ENCODE data around the gene WSB1.

Gene WSB1

DNA sequence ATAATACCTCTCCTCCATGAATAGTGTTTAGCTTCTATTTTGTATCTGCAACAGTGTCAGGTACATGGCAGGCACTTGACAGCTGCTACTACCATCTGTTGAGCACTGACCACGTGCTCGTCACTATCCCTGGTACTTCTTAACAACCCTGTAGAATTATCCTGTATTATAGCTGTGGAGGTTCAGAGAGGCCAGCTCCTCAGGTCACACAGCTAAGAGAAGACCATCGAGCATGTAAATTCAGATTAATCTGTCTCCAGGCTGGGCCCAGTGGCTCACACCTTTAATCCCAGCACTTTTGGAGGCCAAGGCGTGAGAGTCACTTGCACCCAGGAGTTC is 26.3 kb downstream of the WSB1 start:
- no peak overlapping the region for H3K4me3 ChIP-seq (ENCODE audit: low read length, poor library complexity, severe bottlenecking)
- no peaks in the 10 kb centered on the region for H3K4me1 ChIP-seq (ENCODE audit: insufficient read depth, low read length, poor library complexity, severe bottlenecking)
- H2AFZ ChIP-seq (ENCODE audit: low read length): no peak overlapping the region
- TF ChIP-seq, protein P1, sequence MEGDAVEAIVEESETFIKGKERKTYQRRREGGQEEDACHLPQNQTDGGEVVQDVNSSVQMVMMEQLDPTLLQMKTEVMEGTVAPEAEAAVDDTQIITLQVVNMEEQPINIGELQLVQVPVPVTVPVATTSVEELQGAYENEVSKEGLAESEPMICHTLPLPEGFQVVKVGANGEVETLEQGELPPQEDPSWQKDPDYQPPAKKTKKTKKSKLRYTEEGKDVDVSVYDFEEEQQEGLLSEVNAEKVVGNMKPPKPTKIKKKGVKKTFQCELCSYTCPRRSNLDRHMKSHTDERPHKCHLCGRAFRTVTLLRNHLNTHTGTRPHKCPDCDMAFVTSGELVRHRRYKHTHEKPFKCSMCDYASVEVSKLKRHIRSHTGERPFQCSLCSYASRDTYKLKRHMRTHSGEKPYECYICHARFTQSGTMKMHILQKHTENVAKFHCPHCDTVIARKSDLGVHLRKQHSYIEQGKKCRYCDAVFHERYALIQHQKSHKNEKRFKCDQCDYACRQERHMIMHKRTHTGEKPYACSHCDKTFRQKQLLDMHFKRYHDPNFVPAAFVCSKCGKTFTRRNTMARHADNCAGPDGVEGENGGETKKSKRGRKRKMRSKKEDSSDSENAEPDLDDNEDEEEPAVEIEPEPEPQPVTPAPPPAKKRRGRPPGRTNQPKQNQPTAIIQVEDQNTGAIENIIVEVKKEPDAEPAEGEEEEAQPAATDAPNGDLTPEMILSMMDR (conservative IDR thresholded peaks at IDR 0.05; ENCODE audit: low read length): no peak
- TF ChIP-seq EZH2phosphoT487 (IDR thresholded peaks at IDR 0.05; ENCODE audit: borderline replicate concordance): no peak
- no peaks in the 10 kb centered on the region for H3K79me2 ChIP-seq (ENCODE audit: insufficient read depth, low read length)
- no peak overlapping the region for H3K9ac ChIP-seq (ENCODE audit: low read depth, low read length, poor library complexity, severe bottlenecking)
- no peak overlapping the region for H3K4me2 ChIP-seq (ENCODE audit: low read depth, low read length, poor library complexity, severe bottlenecking)
- no peaks in the 10 kb centered on the region for H4K20me1 ChIP-seq (ENCODE audit: insufficient read depth, low read length, poor library complexity, severe bottlenecking)
- no peaks in the 10 kb centered on the region for H3K9me3 ChIP-seq (ENCODE audit: insufficient read depth, low read depth, low read length)
- H3K36me3 ChIP-seq (ENCODE audit: insufficient read depth, low read length): peaks cover 25% of the 10 kb centered on the region; the same call in 1 of the 2 replicates
- no peaks in the 10 kb centered on the region for H3K27me3 ChIP-seq (ENCODE audit: insufficient read depth, low read length, poor library complexity, severe bottlenecking)
- no peaks in the 10 kb centered on the region for H3K9me2 ChIP-seq (replicated peaks; ENCODE audit: low read depth, low read length)
- H3F3A ChIP-seq (ENCODE audit: low read depth): no peaks in the 10 kb centered on the region

DNA sequence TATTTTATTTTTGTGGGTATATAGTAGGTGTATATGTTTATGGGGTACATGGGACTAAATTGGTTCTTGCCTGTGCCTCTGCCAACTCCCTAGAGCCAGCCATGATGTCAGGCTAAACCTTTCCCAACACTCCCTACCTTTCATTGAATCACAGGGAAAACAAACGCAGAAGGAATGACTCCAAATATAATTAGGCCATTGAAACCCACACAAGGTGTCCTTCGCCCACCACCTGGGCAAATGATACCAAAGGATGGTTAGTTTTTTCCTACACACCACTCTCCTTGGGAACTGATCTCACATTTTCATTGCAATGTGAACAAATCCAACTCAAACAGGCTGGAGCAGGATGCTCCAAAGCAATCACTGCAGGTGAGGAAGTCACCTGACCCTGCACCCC is 27.5 kb downstream of the WSB1 start:
- Histone ChIP-seq H3K79me2 (ENCODE audit: insufficient read depth, low read length) (no peaks in the 10 kb centered on the region), H3K4me2 (ENCODE audit: low read depth, low read length, poor library complexity, severe bottlenecking) (no peak overlapping the region), H3F3A (ENCODE audit: low read depth) (no peaks in the 10 kb centered on the region), H3K9me2 (replicated peaks; ENCODE audit: low read depth, low read length) (no peaks in the 10 kb centered on the region), H3K4me3 (ENCODE audit: low read length, poor library complexity, severe bottlenecking) (no peak overlapping the region), H4K20me1 (ENCODE audit: insufficient read depth, low read length, poor library complexity, severe bottlenecking) (no peaks in the 10 kb centered on the region), H2AFZ (ENCODE audit: low read length) (no peak overlapping the region), H3K9ac (ENCODE audit: low read depth, low read length, poor library complexity, severe bottlenecking) (no peak overlapping the region), H3K4me1 (ENCODE audit: insufficient read depth, low read length, poor library complexity, severe bottlenecking) (no peaks in the 10 kb centered on the region), H3K36me3 (ENCODE audit: insufficient read depth, low read length) (peaks cover 13% of the 10 kb centered on the region; the same call in 1 of the 2 replicates), H3K9me3 (ENCODE audit: insufficient read depth, low read depth, low read length) (no peaks in the 10 kb centered on the region), H3K27me3 (ENCODE audit: insufficient read depth, low read length, poor library complexity, severe bottlenecking) (no peaks in the 10 kb centered on the region)
- TF ChIP-seq, protein P1 (conservative IDR thresholded peaks at IDR 0.05; ENCODE audit: low read length): no peak
- no peak for TF ChIP-seq EZH2phosphoT487 (IDR thresholded peaks at IDR 0.05; ENCODE audit: borderline replicate concordance)

GRCh38 chr17:27322026-27322425 is 28.1 kb downstream of the WSB1 start:
- no peaks in the 10 kb centered on the region for H3K9me3 ChIP-seq (ENCODE audit: insufficient read depth, low read depth, low read length)
- H3K4me2 ChIP-seq (ENCODE audit: low read depth, low read length, poor library complexity, severe bottlenecking): no peak overlapping the region
- H4K20me1 ChIP-seq (ENCODE audit: insufficient read depth, low read length, poor library complexity, severe bottlenecking): no peaks in the 10 kb centered on the region
- TF ChIP-seq, protein P1 (conservative IDR thresholded peaks at IDR 0.05; ENCODE audit: low read length): no peak
- no peak for TF ChIP-seq EZH2phosphoT487 (IDR thresholded peaks at IDR 0.05; ENCODE audit: borderline replicate concordance)
- H3F3A ChIP-seq (ENCODE audit: low read depth): no peaks in the 10 kb centered on the region
- H3K27me3 ChIP-seq (ENCODE audit: insufficient read depth, low read length, poor library complexity, severe bottlenecking): no peaks in the 10 kb centered on the region
- peaks cover 7% of the 10 kb centered on the region; the same call in 1 of the 2 replicates for H3K36me3 ChIP-seq (ENCODE audit: insufficient read depth, low read length)
- no peaks in the 10 kb centered on the region for H3K9me2 ChIP-seq (replicated peaks; ENCODE audit: low read depth, low read length)
- no peaks in the 10 kb centered on the region for H3K79me2 ChIP-seq (ENCODE audit: insufficient read depth, low read length)
- no peak overlapping the region for H2AFZ ChIP-seq (ENCODE audit: low read length)
- no peaks in the 10 kb centered on the region for H3K4me1 ChIP-seq (ENCODE audit: insufficient read depth, low read length, poor library complexity, severe bottlenecking)
- no peak overlapping the region for H3K9ac ChIP-seq (ENCODE audit: low read depth, low read length, poor library complexity, severe bottlenecking)
- no peak overlapping the region for H3K4me3 ChIP-seq (ENCODE audit: low read length, poor library complexity, severe bottlenecking)
